A673 (cell line): ENCODE measurements around the gene GNGT2. TPM values are rescaled to one million over a fixed set of nuclear protein-coding genes. Genes with fewer than 3 reads are reported as not detected.

Experiments used
- BruUV-seq: library from RNA; stranded (reverse); fragments of 400-500 nt; replicated peaks from 2 replicates; lab custom pipeline; 2021; lab: Mats Ljungman, UMichigan
- CTCF ChIA-PET: fragments of 300-600 bp; sonication (Branson Sonifier 250); formaldehyde crosslinking; loops from one replicate; lab custom pipeline; 2022; ENCODE audit warnings: antibody characterized with exemption; lab: Charles Lee
- POLR2A ChIA-PET: fragments of 300-600 bp; sonication (Branson Sonifier 250); formaldehyde crosslinking; loops from one replicate; lab custom pipeline; 2022; ENCODE audit warnings: antibody characterized with exemption; ENCODE audit not compliant: low non-redundant PET; lab: Charles Lee
- DNase-seq: peaks from one replicate; pipeline ENCODE4 v3.0.0-alpha.2; 2015; ENCODE audit warnings: low spot score
- H3K27ac ChIP-seq: fragments of 200-600 bp; sonication (generic); 2 replicates; pipeline ENCODE4 v1.5.1; 2016; ENCODE audit warnings: mixed run types, low read depth, mild to moderate bottlenecking, mixed read lengths, antibody characterized with exemption, low read length; ENCODE audit not compliant: poor library complexity, severe bottlenecking
- H3K27me3 ChIP-seq: fragments of 200-600 bp; sonication (generic); replicated peaks from 2 replicates; pipeline ENCODE4 v1.6.1; 2017; ENCODE audit warnings: mixed run types, low read depth, mild to moderate bottlenecking, mixed read lengths, antibody characterized with exemption, low read length; ENCODE audit not compliant: insufficient read depth, poor library complexity
- H3K36me3 ChIP-seq: fragments of 200-600 bp; sonication (generic); 2 replicates; pipeline ENCODE4 v1.6.1; 2016; ENCODE audit warnings: mixed run types, mild to moderate bottlenecking, mixed read lengths, antibody characterized with exemption, low read length; ENCODE audit not compliant: insufficient read depth, poor library complexity, severe bottlenecking
- H3K4me1 ChIP-seq: fragments of 200-600 bp; sonication (generic); 2 replicates; pipeline ENCODE4 v1.6.1; 2017; ENCODE audit warnings: mixed run types, mild to moderate bottlenecking, mixed read lengths, antibody characterized with exemption, low read length; ENCODE audit not compliant: insufficient read depth, poor library complexity, severe bottlenecking
- H3K4me3 ChIP-seq: fragments of 200-600 bp; sonication (generic); 2 replicates; pipeline ENCODE4 v1.5.1; 2016; ENCODE audit warnings: low read depth, mixed run types, mild to moderate bottlenecking, mixed read lengths, low read length; ENCODE audit not compliant: poor library complexity, severe bottlenecking
- H3K9me3 ChIP-seq: fragments of 200-600 bp; sonication (generic); 2 replicates; pipeline ENCODE4 v1.6.1; 2016; ENCODE audit warnings: mixed run types, low read depth, mild to moderate bottlenecking, mixed read lengths, antibody characterized with exemption, low read length; ENCODE audit not compliant: poor library complexity, severe bottlenecking
- CTCF ChIP-seq: fragments of 300-800, 200-600 bp; sonication (generic); conservative IDR thresholded peaks from 2 replicates; pipeline ENCODE4 v1.5.1; 2017; ENCODE audit warnings: low read depth, mild to moderate bottlenecking, antibody characterized with exemption, low read length, moderate library complexity, mixed read lengths
- EZH2 ChIP-seq: fragments of 200-600 bp; sonication (generic); IDR thresholded peaks from 2 replicates; pipeline ENCODE4 v1.6.1; 2017; ENCODE audit warnings: borderline replicate concordance, low read depth, mild to moderate bottlenecking, mixed read lengths, antibody characterized with exemption, low read length; ENCODE audit not compliant: poor library complexity, severe bottlenecking
- intact Hi-C: fragments of 100-400 bp; cut with micrococcal nuclease; formaldehyde crosslinking; loops from one replicate; pipeline ENCODE4 v1.10.0; 2022; ENCODE audit not compliant: unreplicated experiment
- total RNA-seq: library from RNA; stranded (reverse); gene quantifications from 2 replicates; pipeline ENCODE4 v1.2.3, GENCODE V29; 2021

GNGT2 gene
- total RNA-seq, 1 experiment from 2014 or later, result 9.6 TPM

GRCh38 chr17:49204516-49204915, 5.9 kb downstream of the GNGT2 start:
- Histone ChIP-seq H3K27me3 (no peaks in the 10 kb centered on the region), H3K36me3 (no peaks in the 10 kb centered on the region), H3K4me3 (no peak overlapping the region), H3K9me3 (no peaks in the 10 kb centered on the region), H3K4me1 (peaks cover 12% of the 10 kb centered on the region), H3K27ac (peak overlapping the region; percentile 41)
- no TSS peak for BruUV-seq
- no peak for DNase-seq
- intact Hi-C loops, result no loop called here
- no peak for TF ChIP-seq CTCF
- no peak for TF ChIP-seq EZH2
- ChIA-PET POLR2A (interaction anchor here (0.7 kb wide), 1 partner anchor 12 kb away, joined by 4 read pairs; no protein-coding TSS in a partner anchor), CTCF (no interaction called here)

- H3K4me3 ChIP-seq, result no peak overlapping the region
- H3K9me3 ChIP-seq, result no peaks in the 10 kb centered on the region
- no peaks in the 10 kb centered on the region for H3K27me3 ChIP-seq
- no peak overlapping the region for H3K27ac ChIP-seq
- BruUV-seq, result no TSS peak
- ChIA-PET CTCF (no interaction called here), POLR2A (no interaction called here)
- no peaks in the 10 kb centered on the region for H3K36me3 ChIP-seq
- no peak for DNase-seq
- TF ChIP-seq CTCF (no peak), EZH2 (no peak)
- peaks cover 5% of the 10 kb centered on the region for H3K4me1 ChIP-seq
- intact Hi-C loops, result no loop called here
Measured at GRCh38 chr17:49203796-49204195, 6.6 kb downstream of the GNGT2 start.

- no peak for DNase-seq
- Histone ChIP-seq H3K27me3 (no peaks in the 10 kb centered on the region), H3K27ac (no peak overlapping the region), H3K4me1 (peaks cover 4% of the 10 kb centered on the region), H3K4me3 (no peak overlapping the region), H3K36me3 (no peaks in the 10 kb centered on the region), H3K9me3 (no peaks in the 10 kb centered on the region)
- BruUV-seq, result no TSS peak
- intact Hi-C loops, result no loop called here
- TF ChIP-seq CTCF, result no peak
- TF ChIP-seq EZH2, result no peak
- CTCF ChIA-PET, result no interaction called here
- POLR2A ChIA-PET, result no interaction called here
Measured at GRCh38 chr17:49201481-49201927, 8.9 kb downstream of the GNGT2 start.
